ENCODE measurements around the gene ZNF646. TPM values are rescaled to one million over a fixed set of nuclear protein-coding genes. Genes with fewer than 3 reads are reported as not detected.

Gene ZNF646
- total and polyA plus RNA-seq, 4 donors: 0.89 to 9.6 (median 4.0) TPM

DNA sequence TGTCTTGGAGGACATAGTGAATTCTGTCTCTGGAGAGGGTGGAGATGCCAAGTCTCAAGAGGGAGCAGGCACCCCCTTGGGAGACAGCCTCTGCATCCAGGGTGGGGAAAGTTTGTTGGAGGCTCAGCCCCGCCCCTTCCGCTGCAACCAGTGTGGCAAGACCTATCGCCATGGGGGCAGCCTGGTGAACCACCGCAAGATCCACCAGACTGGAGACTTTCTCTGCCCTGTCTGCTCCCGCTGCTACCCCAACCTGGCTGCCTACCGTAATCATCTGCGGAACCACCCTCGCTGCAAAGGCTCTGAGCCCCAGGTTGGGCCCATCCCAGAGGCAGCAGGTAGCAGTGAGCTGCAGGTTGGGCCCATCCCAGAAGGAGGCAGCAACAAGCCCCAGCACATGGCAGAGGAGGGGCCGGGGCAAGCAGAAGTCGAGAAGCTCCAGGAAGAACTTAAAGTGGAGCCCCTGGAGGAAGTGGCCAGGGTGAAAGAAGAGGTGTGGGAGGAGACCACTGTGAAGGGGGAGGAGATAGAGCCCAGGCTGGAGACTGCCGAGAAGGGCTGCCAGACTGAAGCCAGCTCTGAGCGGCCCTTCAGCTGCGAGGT, 5.2 kb downstream of the ZNF646 start:
- no peak for DNase-seq (ENCODE audit: low spot score)
- H3K27ac ChIP-seq (ENCODE audit: low read depth in 1 of 2, low read length in 2 of 2): no peak overlapping the region
- TF ChIP-seq, protein P1, sequence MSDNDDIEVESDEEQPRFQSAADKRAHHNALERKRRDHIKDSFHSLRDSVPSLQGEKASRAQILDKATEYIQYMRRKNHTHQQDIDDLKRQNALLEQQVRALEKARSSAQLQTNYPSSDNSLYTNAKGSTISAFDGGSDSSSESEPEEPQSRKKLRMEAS (IDR thresholded peaks at IDR 0.05): no peak
- TF ChIP-seq HNF4A (conservative IDR thresholded peaks at IDR 0.05) (no peak), FOXA2 (IDR thresholded peaks at IDR 0.05) (no peak), SP1 (IDR thresholded peaks at IDR 0.05) (no peak)
- TF ChIP-seq, protein P2, sequence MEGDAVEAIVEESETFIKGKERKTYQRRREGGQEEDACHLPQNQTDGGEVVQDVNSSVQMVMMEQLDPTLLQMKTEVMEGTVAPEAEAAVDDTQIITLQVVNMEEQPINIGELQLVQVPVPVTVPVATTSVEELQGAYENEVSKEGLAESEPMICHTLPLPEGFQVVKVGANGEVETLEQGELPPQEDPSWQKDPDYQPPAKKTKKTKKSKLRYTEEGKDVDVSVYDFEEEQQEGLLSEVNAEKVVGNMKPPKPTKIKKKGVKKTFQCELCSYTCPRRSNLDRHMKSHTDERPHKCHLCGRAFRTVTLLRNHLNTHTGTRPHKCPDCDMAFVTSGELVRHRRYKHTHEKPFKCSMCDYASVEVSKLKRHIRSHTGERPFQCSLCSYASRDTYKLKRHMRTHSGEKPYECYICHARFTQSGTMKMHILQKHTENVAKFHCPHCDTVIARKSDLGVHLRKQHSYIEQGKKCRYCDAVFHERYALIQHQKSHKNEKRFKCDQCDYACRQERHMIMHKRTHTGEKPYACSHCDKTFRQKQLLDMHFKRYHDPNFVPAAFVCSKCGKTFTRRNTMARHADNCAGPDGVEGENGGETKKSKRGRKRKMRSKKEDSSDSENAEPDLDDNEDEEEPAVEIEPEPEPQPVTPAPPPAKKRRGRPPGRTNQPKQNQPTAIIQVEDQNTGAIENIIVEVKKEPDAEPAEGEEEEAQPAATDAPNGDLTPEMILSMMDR (IDR thresholded peaks at IDR 0.05; ENCODE audit: low read depth, low read length, missing input control): no peak
- no peaks in the 10 kb centered on the region for H3K27me3 ChIP-seq (ENCODE audit: control insufficient read depth in 4 of 4, insufficient read depth in 4 of 4, low read length in 3 of 4)
- peaks cover 0 to 13% (median 8%) of the 10 kb centered on the region in 4 donors for H3K4me1 ChIP-seq (ENCODE audit: control insufficient read depth in 4 of 4, insufficient read depth in 4 of 4, low read length in 3 of 4)
- WGBS: 89% methylated on average over 13 of the region's 13 CpGs
- H3K9ac ChIP-seq (ENCODE audit: low read depth in 1 of 2, low read length in 2 of 2): no peak overlapping the region
- H3K9me3 ChIP-seq (ENCODE audit: control insufficient read depth in 4 of 4, low read length in 3 of 4): no peaks in the 10 kb centered on the region
- no peak overlapping the region for H3K4me3 ChIP-seq (ENCODE audit: low read depth in 1 of 3, low read length in 3 of 3)
- H3K36me3 ChIP-seq (ENCODE audit: control insufficient read depth in 4 of 4, insufficient read depth in 3 of 4, low read depth in 1 of 4, low read length in 3 of 4): peaks cover 4 to 58% (median 23%) of the 10 kb centered on the region in 4 donors

DNA sequence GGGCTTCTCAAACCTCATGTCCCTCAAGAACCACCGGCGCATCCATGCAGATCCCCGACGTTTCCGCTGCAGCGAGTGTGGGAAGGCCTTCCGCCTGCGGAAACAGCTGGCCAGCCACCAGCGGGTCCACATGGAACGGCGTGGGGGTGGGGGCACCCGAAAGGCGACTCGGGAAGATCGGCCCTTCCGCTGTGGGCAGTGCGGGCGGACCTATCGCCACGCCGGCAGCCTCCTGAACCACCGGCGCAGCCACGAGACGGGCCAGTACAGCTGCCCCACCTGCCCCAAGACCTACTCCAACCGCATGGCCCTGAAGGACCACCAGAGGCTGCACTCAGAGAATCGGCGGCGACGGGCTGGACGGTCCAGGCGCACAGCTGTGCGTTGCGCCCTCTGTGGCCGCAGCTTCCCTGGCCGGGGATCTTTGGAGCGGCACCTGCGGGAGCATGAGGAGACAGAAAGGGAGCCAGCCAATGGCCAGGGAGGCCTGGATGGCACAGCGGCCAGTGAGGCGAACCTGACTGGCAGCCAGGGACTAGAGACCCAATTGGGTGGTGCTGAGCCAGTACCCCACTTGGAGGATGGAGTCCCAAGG, 5.9 kb downstream of the ZNF646 start:
- WGBS: 98% methylated on average over 40 of the region's 40 CpGs

More for the DNA sequence above, 5.9 kb downstream of the ZNF646 start:
- H3K4me3 ChIP-seq (ENCODE audit: low read depth in 1 of 3, low read length in 3 of 3): no peak overlapping the region
- peaks cover 0 to 6% (median 2%) of the 10 kb centered on the region in 4 donors for H3K4me1 ChIP-seq (ENCODE audit: control insufficient read depth in 4 of 4, insufficient read depth in 4 of 4, low read length in 3 of 4)
- peaks cover 6 to 62% (median 26%) of the 10 kb centered on the region in 4 donors for H3K36me3 ChIP-seq (ENCODE audit: control insufficient read depth in 4 of 4, insufficient read depth in 3 of 4, low read depth in 1 of 4, low read length in 3 of 4)
- H3K27ac ChIP-seq (ENCODE audit: low read depth in 1 of 2, low read length in 2 of 2): no peak overlapping the region
- H3K27me3 ChIP-seq (ENCODE audit: control insufficient read depth in 4 of 4, insufficient read depth in 4 of 4, low read length in 3 of 4): no peaks in the 10 kb centered on the region
- DNase-seq (ENCODE audit: low spot score): no peak
- H3K9me3 ChIP-seq (ENCODE audit: control insufficient read depth in 4 of 4, low read length in 3 of 4): no peaks in the 10 kb centered on the region
- no peak for TF ChIP-seq SP1 (IDR thresholded peaks at IDR 0.05)
- TF ChIP-seq TAF1 (conservative IDR thresholded peaks at IDR 0.05): no peak
- no peak for TF ChIP-seq JUND (IDR thresholded peaks at IDR 0.05)
- no peak for TF ChIP-seq FOXA1 (IDR thresholded peaks at IDR 0.05)
- TF ChIP-seq YY1 (IDR thresholded peaks at IDR 0.05): no peak
- TF ChIP-seq, protein P3, sequence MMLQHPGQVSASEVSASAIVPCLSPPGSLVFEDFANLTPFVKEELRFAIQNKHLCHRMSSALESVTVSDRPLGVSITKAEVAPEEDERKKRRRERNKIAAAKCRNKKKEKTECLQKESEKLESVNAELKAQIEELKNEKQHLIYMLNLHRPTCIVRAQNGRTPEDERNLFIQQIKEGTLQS (IDR thresholded peaks at IDR 0.05): no peak
- TF ChIP-seq, protein P1 (IDR thresholded peaks at IDR 0.05): no peak
- TF ChIP-seq, protein P4, sequence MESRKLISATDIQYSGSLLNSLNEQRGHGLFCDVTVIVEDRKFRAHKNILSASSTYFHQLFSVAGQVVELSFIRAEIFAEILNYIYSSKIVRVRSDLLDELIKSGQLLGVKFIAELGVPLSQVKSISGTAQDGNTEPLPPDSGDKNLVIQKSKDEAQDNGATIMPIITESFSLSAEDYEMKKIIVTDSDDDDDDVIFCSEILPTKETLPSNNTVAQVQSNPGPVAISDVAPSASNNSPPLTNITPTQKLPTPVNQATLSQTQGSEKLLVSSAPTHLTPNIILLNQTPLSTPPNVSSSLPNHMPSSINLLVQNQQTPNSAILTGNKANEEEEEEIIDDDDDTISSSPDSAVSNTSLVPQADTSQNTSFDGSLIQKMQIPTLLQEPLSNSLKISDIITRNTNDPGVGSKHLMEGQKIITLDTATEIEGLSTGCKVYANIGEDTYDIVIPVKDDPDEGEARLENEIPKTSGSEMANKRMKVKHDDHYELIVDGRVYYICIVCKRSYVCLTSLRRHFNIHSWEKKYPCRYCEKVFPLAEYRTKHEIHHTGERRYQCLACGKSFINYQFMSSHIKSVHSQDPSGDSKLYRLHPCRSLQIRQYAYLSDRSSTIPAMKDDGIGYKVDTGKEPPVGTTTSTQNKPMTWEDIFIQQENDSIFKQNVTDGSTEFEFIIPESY (IDR thresholded peaks at IDR 0.05): no peak
- no peak for TF ChIP-seq RAD21 (IDR thresholded peaks at IDR 0.05)
- TF ChIP-seq, protein P5, sequence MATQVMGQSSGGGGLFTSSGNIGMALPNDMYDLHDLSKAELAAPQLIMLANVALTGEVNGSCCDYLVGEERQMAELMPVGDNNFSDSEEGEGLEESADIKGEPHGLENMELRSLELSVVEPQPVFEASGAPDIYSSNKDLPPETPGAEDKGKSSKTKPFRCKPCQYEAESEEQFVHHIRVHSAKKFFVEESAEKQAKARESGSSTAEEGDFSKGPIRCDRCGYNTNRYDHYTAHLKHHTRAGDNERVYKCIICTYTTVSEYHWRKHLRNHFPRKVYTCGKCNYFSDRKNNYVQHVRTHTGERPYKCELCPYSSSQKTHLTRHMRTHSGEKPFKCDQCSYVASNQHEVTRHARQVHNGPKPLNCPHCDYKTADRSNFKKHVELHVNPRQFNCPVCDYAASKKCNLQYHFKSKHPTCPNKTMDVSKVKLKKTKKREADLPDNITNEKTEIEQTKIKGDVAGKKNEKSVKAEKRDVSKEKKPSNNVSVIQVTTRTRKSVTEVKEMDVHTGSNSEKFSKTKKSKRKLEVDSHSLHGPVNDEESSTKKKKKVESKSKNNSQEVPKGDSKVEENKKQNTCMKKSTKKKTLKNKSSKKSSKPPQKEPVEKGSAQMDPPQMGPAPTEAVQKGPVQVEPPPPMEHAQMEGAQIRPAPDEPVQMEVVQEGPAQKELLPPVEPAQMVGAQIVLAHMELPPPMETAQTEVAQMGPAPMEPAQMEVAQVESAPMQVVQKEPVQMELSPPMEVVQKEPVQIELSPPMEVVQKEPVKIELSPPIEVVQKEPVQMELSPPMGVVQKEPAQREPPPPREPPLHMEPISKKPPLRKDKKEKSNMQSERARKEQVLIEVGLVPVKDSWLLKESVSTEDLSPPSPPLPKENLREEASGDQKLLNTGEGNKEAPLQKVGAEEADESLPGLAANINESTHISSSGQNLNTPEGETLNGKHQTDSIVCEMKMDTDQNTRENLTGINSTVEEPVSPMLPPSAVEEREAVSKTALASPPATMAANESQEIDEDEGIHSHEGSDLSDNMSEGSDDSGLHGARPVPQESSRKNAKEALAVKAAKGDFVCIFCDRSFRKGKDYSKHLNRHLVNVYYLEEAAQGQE (IDR thresholded peaks at IDR 0.05): no peak
- TF ChIP-seq RXRA (IDR thresholded peaks at IDR 0.05): no peak
- TF ChIP-seq EGR1 (IDR thresholded peaks at IDR 0.05; ENCODE audit: low read depth in 2 of 2): no peak
- no peak for TF ChIP-seq NR2F2 (IDR thresholded peaks at IDR 0.05)
- TF ChIP-seq GABPA (IDR thresholded peaks at IDR 0.05 in 1 of 2, conservative IDR thresholded peaks at IDR 0.05 in 1 of 2): no peak
- no peak overlapping the region for H3K9ac ChIP-seq (ENCODE audit: low read depth in 1 of 2, low read length in 2 of 2)

All from liver (tissue), 9 donors.